GM12872 (cell line): ENCODE measurements around the gene KCNC2.

Experiments used
- TF ChIP-seq, protein P1 (sequence below): IDR thresholded peaks from 3 replicates; pipeline ENCODE4 v1.5.1; 2011; ENCODE audit warnings: low read depth, mild to moderate bottlenecking, low read length, moderate library complexity; ENCODE audit not compliant: insufficient read depth

The KCNC2 gene

DNA sequence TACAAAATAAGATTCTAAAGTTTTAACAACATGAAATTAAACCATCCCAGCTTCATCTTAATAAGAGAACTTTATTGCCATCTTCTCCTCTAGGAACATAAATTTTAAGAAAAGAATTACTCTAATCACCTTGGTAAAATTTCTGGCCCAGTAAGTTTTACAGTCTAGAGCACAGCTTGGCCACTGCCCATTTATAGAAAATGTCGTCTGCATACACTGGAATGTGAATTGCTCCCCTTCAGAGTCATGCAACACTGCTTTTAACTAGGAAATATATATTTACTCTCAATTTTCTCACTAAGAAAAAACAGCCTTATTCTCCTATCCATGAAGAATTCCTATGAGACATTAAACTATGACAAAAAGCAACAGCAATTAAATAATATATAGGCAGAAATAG, 48.2 kb downstream of the KCNC2 start:
- TF ChIP-seq, protein P1, sequence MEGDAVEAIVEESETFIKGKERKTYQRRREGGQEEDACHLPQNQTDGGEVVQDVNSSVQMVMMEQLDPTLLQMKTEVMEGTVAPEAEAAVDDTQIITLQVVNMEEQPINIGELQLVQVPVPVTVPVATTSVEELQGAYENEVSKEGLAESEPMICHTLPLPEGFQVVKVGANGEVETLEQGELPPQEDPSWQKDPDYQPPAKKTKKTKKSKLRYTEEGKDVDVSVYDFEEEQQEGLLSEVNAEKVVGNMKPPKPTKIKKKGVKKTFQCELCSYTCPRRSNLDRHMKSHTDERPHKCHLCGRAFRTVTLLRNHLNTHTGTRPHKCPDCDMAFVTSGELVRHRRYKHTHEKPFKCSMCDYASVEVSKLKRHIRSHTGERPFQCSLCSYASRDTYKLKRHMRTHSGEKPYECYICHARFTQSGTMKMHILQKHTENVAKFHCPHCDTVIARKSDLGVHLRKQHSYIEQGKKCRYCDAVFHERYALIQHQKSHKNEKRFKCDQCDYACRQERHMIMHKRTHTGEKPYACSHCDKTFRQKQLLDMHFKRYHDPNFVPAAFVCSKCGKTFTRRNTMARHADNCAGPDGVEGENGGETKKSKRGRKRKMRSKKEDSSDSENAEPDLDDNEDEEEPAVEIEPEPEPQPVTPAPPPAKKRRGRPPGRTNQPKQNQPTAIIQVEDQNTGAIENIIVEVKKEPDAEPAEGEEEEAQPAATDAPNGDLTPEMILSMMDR: no peak

DNA sequence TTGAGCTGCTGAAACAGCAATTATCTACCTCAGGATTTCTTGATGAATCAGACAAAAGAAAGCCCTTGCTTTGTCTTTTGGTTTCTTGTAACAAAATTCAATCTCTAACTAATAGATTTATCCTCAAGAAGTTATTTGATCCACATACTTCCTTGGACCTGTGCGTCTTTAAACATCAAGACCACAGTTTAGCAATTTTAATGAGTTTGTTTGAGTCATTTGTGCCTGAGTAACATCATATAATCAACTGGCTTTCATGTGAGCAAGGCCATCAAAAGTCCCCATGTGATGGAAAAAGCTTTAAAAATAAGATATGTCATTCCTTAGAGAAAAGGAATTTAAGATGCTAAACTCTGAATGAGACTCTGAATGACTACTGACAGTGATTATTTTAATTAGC, 52.3 kb downstream of the KCNC2 start:
- TF ChIP-seq, protein P1: no peak

DNA sequence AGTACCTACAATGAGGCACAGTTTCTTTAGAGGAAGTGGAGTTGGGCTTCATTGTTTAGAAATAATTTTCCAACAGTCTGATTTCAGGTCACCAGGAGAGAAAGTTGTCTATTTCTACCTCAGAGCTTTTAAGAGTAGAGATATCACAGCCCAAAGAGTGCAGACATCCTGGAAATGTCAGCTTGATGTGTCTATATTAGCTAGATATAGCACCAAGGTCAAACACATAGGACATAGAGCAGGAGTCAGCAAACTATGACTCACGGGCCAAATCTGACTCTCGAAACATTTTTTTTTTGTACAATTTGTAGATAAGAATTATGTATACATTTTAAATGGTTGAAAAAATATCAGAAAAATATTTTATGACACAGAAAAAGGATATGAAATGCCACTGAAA, 53.7 kb downstream of the KCNC2 start:
- TF ChIP-seq, protein P1: no peak

DNA sequence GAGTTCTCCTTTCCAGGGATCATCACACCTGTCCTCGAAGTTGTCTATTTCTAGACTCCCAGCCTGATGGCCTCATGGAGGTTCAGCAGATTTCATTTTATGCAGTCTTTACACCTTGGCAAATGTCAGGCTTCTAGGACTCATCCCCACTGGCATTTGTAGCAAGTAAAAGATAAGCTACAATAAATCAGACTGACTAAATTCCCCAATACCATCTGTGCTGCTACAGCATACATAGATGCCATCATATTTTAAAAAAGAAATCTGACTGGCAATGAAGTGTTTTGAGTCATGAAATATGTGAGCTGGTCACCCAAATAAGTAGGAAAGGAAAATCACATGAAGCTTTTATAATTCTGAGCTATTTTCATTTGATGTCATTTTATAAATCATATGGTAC, 55.3 kb downstream of the KCNC2 start:
- TF ChIP-seq, protein P1: no peak

DNA sequence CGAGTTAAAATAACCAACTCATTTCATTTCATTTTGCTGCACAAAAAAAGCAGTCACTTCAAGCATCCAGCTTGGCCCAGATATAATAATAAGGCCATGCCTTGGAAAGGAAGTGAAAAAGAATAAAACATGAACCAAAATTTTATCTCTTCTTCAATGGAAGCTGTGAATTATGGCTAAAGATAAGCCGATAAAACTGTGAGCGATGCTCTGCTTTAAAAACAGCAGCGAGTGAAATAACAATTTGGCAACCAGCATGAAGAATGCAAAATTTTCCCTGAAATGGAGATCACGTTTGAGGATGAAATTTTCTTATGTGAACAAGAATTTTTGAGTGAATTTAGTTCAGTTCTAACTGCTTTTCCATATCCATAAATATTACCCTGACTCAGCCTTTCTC, 70.4 kb downstream of the KCNC2 start:
- TF ChIP-seq, protein P1: no peak

DNA sequence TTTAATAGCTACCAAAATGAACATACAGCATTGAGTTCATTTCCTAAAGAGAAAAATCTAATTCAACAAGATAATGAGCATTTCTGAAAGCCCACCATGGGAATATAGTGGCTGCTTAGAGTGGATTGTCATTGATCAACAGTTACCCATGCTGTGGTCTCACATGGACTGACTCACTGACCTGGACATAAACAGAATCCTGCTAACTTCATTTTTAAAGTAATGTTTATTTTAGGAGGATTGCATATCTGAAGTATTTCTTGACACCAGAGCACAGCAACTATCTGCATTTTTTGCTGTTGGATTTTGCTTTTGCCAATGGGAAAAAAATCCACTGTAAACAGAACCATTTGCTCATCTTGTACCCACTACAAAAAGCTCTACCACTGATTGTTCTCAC, 71.7 kb downstream of the KCNC2 start:
- TF ChIP-seq, protein P1: no peak

DNA sequence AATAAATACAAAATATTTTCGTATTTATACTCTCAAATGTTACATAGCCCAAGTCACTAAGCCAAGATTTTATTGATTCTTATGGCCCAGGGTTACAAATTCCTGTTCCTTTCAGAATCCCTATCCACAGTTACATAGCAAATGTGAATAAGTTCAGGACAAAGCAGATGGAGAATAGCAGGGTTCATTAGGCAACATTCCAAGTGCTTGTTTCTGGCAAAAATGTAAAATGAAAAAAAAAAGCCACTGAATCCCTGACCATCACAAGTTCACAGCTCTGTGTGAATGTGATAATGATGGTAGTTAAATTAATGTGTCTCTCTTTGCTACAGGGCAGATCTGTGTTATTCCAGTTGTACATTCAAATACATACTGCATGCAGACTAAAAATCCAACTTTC, 74.6 kb downstream of the KCNC2 start:
- TF ChIP-seq, protein P1: no peak

DNA sequence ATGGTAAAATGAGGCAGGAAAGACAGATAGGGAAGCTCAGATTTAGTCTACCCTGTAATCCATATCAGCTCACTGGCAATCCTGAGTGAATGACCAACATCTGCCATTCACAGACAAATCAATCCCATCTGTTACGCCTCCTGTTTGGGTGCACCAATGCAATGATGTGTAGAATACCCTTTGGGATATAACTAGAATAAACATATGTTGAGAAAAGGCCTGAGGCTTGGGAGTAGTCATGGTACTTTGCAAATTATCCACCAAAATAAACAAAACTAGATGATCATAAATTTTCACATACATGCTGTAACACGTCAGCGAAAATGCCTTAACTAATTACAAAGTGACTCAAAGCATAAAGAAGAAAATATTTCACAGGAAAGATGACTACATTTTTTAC, 78.8 kb downstream of the KCNC2 start:
- TF ChIP-seq, protein P1: no peak
